Right ventricle myocardium superior (tissue), 1 donor: Measurements from ENCODE around the gene CENPP. TPM values are rescaled to one million over a fixed set of nuclear protein-coding genes. Genes with fewer than 3 reads are reported as not detected.
A peak's percentile ranks its signal among the peaks of the same experiment; 100 is the strongest.

Experiments
- ATAC-seq: fragments of 200-7000 bp; cut with Tn5 transposase; one replicate; pipeline ENCODE4 v1.9.1; 2020; ENCODE audit warnings: mild to moderate bottlenecking; ENCODE audit not compliant: poor library complexity
- DNase-seq: peaks from one replicate; pipeline ENCODE4 v3.0.0-alpha.2; 2020
- intact Hi-C: fragments of 100-400 bp; cut with DNase I; formaldehyde crosslinking; loops from one replicate; pipeline ENCODE4 v1.11.2; 2022
- long read RNA-seq: library from polyadenylated mRNA; unstranded; transcript quantifications from one replicate; pipeline ENCODE4 v2.0.0, GENCODE V29; 2021
- total RNA-seq: library from RNA; stranded (reverse); fragmentation: NEBNext Ultra II Directional; extraction: Animal tissue kit (Norgen Biotek cat#: 25700); gene quantifications from one replicate; pipeline ENCODE4 v1.2.1, GENCODE V29; 2021
- donor health status: DM: no; HTN: yes; CAD: no; lungs with severe emphysema.

Gene CENPP
- total RNA-seq, result 3.0 TPM
- long read RNA-seq, partial matches to known transcripts, result 0 of 1 reads
- long read RNA-seq, other reads (novel, unspliced or antisense), result 1 of 1 reads

DNA sequence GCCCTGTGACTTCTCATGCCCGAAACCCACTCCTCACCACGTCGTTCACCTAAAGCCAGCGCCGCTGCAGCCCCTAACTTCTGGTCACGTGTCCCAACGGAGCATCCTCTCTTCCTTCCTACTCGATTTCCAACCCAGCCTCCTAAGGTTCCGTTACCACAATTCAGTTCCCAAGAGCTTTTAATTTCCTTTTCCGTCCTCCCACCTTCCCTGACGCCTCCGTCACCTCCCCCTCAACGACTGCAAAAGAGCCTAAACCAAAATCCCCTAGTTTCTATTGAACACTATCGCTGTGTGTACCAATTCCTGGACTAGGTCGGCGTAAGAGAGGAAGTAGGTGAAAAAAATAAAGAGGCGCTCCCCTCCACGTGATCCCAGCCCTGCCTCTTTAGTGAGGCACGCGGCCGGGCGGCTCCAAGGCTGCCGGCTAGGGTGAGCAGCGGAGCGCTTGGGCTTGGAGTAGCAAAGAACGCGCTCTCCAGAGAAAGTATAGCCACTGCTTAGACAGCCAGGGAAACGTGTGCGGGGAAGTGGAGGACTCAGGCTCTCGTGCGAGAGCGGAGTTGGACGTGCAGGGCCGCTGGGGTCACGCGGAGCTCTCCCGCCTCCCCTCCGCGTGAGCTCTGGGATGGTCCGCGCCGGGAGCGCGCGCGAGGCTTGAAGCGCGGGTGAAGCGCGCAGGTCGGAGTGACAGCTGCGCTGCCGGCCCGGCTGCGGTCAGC is at the start of gene CENPP, which contains the start of gene NOL8:
TSS of gene CENPP (plus strand) at position 685 of the 722 bp plus-strand sequence.
TSS of gene NOL8 (minus strand) at position 82 of the 722 bp plus-strand sequence. CDS start 1,189 bp downstream, outside the sequence.
- ATAC-seq (peak; percentile 99), DNase-seq (peak; percentile 89)
- intact Hi-C loops, result no loop called here

- DNase-seq, result no peak
- intact Hi-C loops, result no loop called here
- no peak for ATAC-seq
Observed at GRCh38 chr9:92276331-92277032, 49.3 kb upstream of the CENPP start.

GRCh38 chr9:92278110-92278509 is 47.6 kb upstream of the CENPP start:
- intact Hi-C loops, result no loop called here
- ATAC-seq (no peak), DNase-seq (no peak)

GRCh38 chr9:92279302-92279701 is 46.5 kb upstream of the CENPP start:
- intact Hi-C loops, result no loop called here
- DNase-seq, result no peak

GRCh38 chr9:92289708-92290390 is 35.9 kb upstream of the CENPP start:
- ATAC-seq, result no peak
- intact Hi-C loops, result no loop called here
- no peak for DNase-seq

More at GRCh38 chr9:92279302-92279701, 46.5 kb upstream of the CENPP start:
- ATAC-seq, result no peak

DNA sequence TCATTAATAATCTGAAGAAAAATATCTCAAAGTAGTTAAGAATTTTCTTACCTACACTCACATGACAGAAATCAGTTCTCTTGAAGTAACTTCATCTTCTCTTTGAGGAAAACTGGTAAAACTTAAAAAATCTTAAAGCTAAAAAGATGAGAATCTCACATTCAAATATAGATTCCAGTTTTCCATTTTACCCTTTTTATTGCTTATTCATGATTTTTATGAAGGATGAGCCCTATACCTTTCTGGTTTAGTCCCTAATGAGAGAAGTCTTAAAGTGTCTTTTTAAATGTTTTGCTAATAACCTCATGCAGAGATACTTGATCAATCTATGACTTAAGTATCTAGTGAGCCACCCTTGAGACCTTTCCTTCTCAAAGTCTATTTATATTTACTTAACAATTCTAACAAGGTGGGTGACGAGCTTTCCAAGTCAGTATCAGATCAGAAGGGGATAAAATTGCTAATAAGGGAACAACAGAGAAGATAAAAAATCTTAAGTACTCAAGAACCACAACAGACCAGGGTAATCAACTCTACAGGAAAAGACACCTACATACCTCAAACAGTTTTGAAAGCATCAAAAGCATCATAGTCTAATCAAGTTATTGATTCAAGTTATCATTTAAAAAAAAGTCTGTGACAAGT is 34.8 kb upstream of the CENPP start:
- ATAC-seq, result no peak
- intact Hi-C loops, result no loop called here
- DNase-seq, result no peak

DNA sequence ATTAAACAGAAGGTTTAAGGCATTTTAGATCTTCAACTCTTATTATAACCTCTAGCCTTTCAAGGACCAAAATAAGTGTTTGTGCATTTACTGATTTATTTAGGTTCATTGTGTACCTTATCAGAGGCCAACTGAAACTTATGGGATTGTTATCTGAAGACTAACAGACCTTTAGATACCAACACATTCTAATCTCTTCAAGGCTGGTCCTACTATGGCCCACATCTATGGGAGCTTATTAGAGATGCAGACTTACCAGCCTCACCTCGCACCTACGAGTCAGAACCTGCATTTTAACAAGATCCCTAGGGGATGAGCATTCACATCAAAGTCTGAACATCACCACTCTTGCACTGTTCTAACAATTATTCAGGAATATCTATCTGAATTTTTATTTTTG is 34.2 kb upstream of the CENPP start:
- intact Hi-C loops, result no loop called here
- DNase-seq (no peak), ATAC-seq (no peak)

DNA sequence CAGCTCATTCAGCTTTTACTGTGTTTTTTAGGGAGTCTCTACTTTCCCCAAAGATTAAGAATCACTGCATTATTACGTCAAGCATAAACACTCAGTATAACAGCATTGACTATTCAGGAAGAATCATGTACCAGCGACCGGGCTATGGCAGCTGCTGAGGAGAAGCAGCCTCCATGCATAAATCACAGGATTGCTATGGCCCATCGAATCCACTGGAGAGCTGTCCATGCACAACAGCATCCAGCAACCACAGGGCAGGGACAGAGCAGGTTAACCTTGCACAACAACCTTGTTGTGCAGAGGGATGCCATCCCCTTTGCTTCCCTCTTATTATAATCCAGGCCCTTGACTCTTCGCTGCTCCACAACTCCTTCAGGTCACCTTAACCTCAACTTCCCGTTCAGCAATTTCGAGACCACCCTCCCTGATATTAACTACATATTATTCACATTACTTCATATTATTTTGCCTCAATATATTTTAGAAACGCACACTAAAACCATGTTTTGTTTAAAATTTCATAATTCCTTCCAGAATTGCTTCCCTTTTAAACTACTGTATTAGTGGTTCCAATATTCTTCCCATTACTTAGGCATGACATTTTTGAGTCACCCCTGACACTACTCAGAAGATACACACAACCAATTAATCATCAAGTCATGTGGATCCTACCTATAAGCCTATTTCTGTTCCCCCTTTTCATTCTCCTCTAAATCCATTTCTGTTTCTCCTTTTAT is 33.2 kb upstream of the CENPP start:
- intact Hi-C loops, result no loop called here
- no peak for DNase-seq
- ATAC-seq, result no peak

GRCh38 chr9:92293075-92293354 is 32.7 kb upstream of the CENPP start:
- intact Hi-C loops, result no loop called here
- DNase-seq (no peak), ATAC-seq (no peak)

GRCh38 chr9:92293452-92294296 is 32.1 kb upstream of the CENPP start, which contains the start of gene IARS1:
Gene IARS1 (minus strand): TSS chr9:92293697. CDS start chr9:92289419, 4,278 bp downstream.
- intact Hi-C loops, result no loop called here
- ATAC-seq, result peak; percentile 100
- peak; percentile 99 for DNase-seq

DNA sequence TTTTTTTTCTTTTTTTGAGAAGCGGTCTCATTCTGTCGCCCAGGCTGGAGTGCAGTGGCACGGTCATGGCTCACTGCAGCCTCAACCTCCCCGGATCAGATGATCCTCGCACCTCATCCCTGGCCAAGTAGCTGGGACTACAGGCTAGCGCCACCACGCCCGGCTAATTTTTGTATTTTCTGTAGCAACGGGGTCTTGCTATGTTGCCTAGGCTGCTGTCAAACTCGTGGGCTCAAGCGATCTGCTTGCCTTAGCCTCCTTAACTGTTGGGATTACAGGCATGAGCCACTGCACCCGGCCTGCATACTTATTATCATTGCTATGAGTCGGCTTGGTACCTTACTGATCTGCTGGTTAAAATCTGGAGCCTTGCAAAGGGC is 31.5 kb upstream of the CENPP start:
- DNase-seq (peak; percentile 39), ATAC-seq (no peak)
- intact Hi-C loops, result no loop called here

DNA sequence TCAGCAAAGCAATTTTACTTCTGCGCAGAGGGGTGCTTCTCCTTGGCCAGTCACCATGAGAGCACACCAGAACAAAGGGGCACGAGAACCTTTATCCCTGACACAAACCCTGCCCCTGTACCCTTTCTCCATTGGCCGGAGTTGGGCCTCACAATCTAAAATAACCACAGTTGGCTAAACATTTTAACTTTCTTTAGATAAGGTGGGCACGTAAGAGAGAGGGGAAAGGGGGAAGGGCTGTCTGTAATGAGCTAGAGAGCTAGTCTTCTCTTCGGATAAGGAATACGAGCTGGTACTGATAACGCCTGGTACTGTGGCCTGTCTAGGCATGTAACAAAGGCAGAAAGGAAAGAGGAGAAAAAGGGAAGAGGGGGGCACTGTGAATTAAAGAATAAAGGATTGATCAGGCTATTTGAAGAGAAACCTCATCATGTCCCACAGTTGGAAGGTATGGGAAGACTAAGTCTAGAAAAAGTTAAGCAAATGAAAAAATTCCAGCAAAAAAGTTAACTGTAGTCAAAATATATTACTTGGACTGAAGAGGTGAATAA is 30.4 kb upstream of the CENPP start:
- intact Hi-C loops, result no loop called here
- no peak for ATAC-seq
- DNase-seq, result no peak

GRCh38 chr9:92295827-92296258 is 29.9 kb upstream of the CENPP start:
- DNase-seq, result no peak
- intact Hi-C loops, result no loop called here
- ATAC-seq, result no peak

DNA sequence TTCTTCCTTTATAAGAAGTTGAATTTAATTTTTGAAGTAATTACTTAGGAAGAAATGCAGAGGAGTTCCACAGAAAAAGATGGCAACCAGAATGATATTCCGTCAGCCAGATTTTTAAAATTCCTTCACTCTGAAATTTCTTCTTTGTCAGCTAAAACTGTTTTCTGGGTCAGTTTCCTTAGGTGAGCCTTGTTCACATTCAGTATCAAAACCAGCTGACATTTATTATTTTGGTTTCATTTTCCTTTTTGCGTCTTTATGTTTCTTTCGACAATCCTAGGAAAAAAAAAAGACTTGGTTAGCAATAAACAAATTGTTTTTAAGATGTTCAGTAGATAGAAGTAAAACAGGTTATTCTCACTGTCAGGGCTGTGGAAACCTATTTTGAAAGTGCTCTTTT is 28.1 kb upstream of the CENPP start:
- no peak for DNase-seq
- ATAC-seq, result no peak
- intact Hi-C loops, result no loop called here

DNA sequence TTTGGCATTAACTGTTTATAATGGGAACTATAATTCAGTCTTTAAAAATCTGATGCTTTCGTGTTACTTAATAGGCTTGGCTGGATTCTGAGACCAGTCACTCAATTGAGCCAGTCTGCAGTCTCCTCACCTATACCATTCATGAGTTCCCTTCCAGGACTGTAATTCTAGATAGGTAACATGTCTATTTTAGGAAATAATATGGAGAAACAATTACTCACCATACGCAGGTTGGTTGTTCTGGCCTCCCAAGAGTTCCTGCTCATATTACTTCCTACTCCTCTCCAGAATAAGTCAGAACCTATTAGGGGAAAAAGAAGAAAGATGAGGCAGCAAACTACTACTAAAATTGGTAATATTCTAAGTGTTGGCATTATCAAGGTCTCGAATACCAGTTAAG is 27.7 kb upstream of the CENPP start:
- DNase-seq (no peak), ATAC-seq (no peak)
- intact Hi-C loops, result no loop called here

DNA sequence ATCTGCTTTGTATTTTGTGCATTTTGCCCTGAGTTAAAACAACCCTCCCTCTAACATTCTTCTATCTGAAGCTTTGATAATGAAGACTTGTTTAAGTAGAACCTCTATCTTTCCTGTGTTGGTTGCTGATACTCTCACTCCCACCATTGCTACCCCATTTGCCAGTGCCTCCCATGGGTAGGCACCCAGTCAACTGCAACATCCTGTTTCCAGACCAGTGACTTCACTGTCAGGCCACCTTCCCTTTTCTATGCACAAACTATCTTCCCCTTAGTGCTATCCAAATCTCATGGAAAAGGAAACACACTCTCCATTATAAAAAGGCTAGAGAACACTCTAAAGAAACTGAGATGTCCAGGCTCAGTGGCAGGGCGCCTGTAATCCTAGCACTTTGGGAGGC is 26.6 kb upstream of the CENPP start:
- DNase-seq (no peak), ATAC-seq (no peak)
- intact Hi-C loops, result no loop called here

DNA sequence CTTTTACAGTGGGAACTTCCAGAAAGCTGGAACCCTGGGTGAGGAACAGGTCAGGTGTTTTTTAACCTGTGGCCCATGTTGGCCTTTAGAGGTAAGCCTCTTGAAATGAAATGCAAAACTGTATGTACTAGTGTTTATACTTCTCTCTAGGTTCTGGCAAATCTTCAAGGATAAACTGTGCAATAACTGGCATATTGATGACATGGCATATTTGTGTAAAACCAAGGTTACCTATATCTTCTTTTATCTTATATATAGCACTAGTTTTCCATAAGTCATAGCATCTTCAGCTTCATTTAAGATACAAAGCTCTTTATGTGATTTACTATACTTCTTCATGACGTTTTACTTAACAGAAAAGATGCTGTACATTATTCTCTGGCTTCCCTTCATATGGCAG is 24.8 kb upstream of the CENPP start:
- ATAC-seq (no peak), DNase-seq (no peak)
- intact Hi-C loops, result no loop called here
